Mononuclear cell (primary cell): ENCODE results near the gene ANKRD9. TPM values are rescaled to one million over a fixed set of nuclear protein-coding genes. Genes with fewer than 3 reads are reported as not detected.

ENCODE experiments used
- H3K27me3 ChIP-seq: 2 replicates; pipeline ENCODE4 v1.6.0; 2011; ENCODE audit warnings: low read length, control low read depth; ENCODE audit not compliant: insufficient read depth
- H3K4me1 ChIP-seq: 2 replicates; pipeline ENCODE4 v1.5.1; 2011; ENCODE audit warnings: mild to moderate bottlenecking, low read length, control low read depth; ENCODE audit not compliant: insufficient read depth
- H3K4me3 ChIP-seq: 2 replicates; pipeline ENCODE4 v1.5.1; 2011; ENCODE audit warnings: mild to moderate bottlenecking, low read length, moderate library complexity
- H3K9me3 ChIP-seq: 2 replicates; pipeline ENCODE4 v1.5.1; 2011; ENCODE audit warnings: low read depth, mild to moderate bottlenecking, control low read depth, low read length
- total RNA-seq: library from RNA; depleted of rRNA; stranded (reverse); fragments of >200 nt; gene quantifications from one replicate; pipeline ENCODE4 v1.2.3, GENCODE V29; 2012

The ANKRD9 gene
- total RNA-seq, 1 donor = 12.4 TPM

- Histone ChIP-seq H3K27me3 (no peaks in the 10 kb centered on the region), H3K4me1 (no peaks in the 10 kb centered on the region), H3K4me3 (no peak overlapping the region), H3K9me3 (no peaks in the 10 kb centered on the region)
These were observed 23.7 kb downstream of the ANKRD9 start for GRCh38 chr14:102485693-102486512.

- Histone ChIP-seq H3K4me1 (no peaks in the 10 kb centered on the region), H3K9me3 (no peaks in the 10 kb centered on the region), H3K4me3 (no peak overlapping the region), H3K27me3 (no peaks in the 10 kb centered on the region)
These were observed 25.3 kb downstream of the ANKRD9 start for GRCh38 chr14:102484316-102484715.

- no peaks in the 10 kb centered on the region for H3K9me3 ChIP-seq
- no peak overlapping the region for H3K4me3 ChIP-seq
- no peaks in the 10 kb centered on the region for H3K4me1 ChIP-seq
- no peaks in the 10 kb centered on the region for H3K27me3 ChIP-seq
These were observed 27.8 kb downstream of the ANKRD9 start for GRCh38 chr14:102481791-102482238.

GRCh38 chr14:102481371-102481770 lies 28.2 kb downstream of the ANKRD9 start:
- Histone ChIP-seq H3K4me1 (no peaks in the 10 kb centered on the region), H3K4me3 (no peak overlapping the region), H3K9me3 (no peaks in the 10 kb centered on the region)

GRCh38 chr14:102479777-102480176 lies 29.8 kb downstream of the ANKRD9 start:
- Histone ChIP-seq H3K27me3 (no peaks in the 10 kb centered on the region), H3K4me1 (no peaks in the 10 kb centered on the region), H3K9me3 (no peaks in the 10 kb centered on the region), H3K4me3 (no peak overlapping the region)

More at GRCh38 chr14:102481371-102481770, 28.2 kb downstream of the ANKRD9 start:
- H3K27me3 ChIP-seq = no peaks in the 10 kb centered on the region

GRCh38 chr14:102479107-102479506 lies 30.5 kb downstream of the ANKRD9 start:
- Histone ChIP-seq H3K4me1 (no peaks in the 10 kb centered on the region), H3K27me3 (no peaks in the 10 kb centered on the region), H3K9me3 (no peaks in the 10 kb centered on the region), H3K4me3 (no peak overlapping the region)

- H3K4me3 ChIP-seq = no peak overlapping the region
- H3K9me3 ChIP-seq = no peaks in the 10 kb centered on the region
- H3K27me3 ChIP-seq = no peaks in the 10 kb centered on the region
- peaks cover 4% of the 10 kb centered on the region for H3K4me1 ChIP-seq
These were observed 34.6 kb downstream of the ANKRD9 start for GRCh38 chr14:102474934-102475333.

GRCh38 chr14:102473559-102473958 lies 36.0 kb downstream of the ANKRD9 start:
- H3K4me1 ChIP-seq = peaks cover 4% of the 10 kb centered on the region
- H3K9me3 ChIP-seq = no peaks in the 10 kb centered on the region
- no peak overlapping the region for H3K4me3 ChIP-seq
- no peaks in the 10 kb centered on the region for H3K27me3 ChIP-seq

GRCh38 chr14:102472791-102473150 lies 36.8 kb downstream of the ANKRD9 start:
- H3K4me3 ChIP-seq = no peak overlapping the region
- H3K9me3 ChIP-seq = no peaks in the 10 kb centered on the region
- H3K27me3 ChIP-seq = no peaks in the 10 kb centered on the region
- H3K4me1 ChIP-seq = peaks cover 4% of the 10 kb centered on the region

GRCh38 chr14:102471921-102472790 lies 37.4 kb downstream of the ANKRD9 start:
- no peaks in the 10 kb centered on the region for H3K9me3 ChIP-seq
- no peak overlapping the region for H3K4me3 ChIP-seq
- H3K27me3 ChIP-seq = no peaks in the 10 kb centered on the region
- H3K4me1 ChIP-seq = peaks cover 4% of the 10 kb centered on the region

- Histone ChIP-seq H3K27me3 (no peaks in the 10 kb centered on the region), H3K4me3 (no peak overlapping the region), H3K4me1 (peaks cover 4% of the 10 kb centered on the region), H3K9me3 (no peaks in the 10 kb centered on the region)
These were observed 40.3 kb downstream of the ANKRD9 start for GRCh38 chr14:102469261-102469660.

- no peaks in the 10 kb centered on the region for H3K4me1 ChIP-seq
- H3K4me3 ChIP-seq = no peak overlapping the region
- H3K27me3 ChIP-seq = no peaks in the 10 kb centered on the region
- no peaks in the 10 kb centered on the region for H3K9me3 ChIP-seq
These were observed 44.7 kb downstream of the ANKRD9 start for GRCh38 chr14:102464846-102465341.

GRCh38 chr14:102464006-102464405 lies 45.6 kb downstream of the ANKRD9 start:
- no peaks in the 10 kb centered on the region for H3K27me3 ChIP-seq
- H3K4me1 ChIP-seq = no peaks in the 10 kb centered on the region
- no peaks in the 10 kb centered on the region for H3K9me3 ChIP-seq
- H3K4me3 ChIP-seq = no peak overlapping the region

- H3K4me1 ChIP-seq = no peaks in the 10 kb centered on the region
- no peaks in the 10 kb centered on the region for H3K27me3 ChIP-seq
- no peak overlapping the region for H3K4me3 ChIP-seq
- H3K9me3 ChIP-seq = no peaks in the 10 kb centered on the region
These were observed 47.2 kb downstream of the ANKRD9 start for GRCh38 chr14:102462391-102462790.
